ENCODE results near the gene RPS6KA2. TPM values are rescaled to one million over a fixed set of nuclear protein-coding genes. Genes with fewer than 3 reads are reported as not detected.

RPS6KA2 gene
- total and polyA plus RNA-seq, 2 donors (not counting 3 experiments of a cell fraction or from before 2014, with no cell fraction given) = 54.5 to 75.8 TPM

- H3K36me3 ChIP-seq (ENCODE audit: control insufficient read depth in 2 of 2, extremely low read depth in 1 of 2, insufficient read depth in 2 of 2, low read length in 2 of 2) = no peaks in the 10 kb centered on the region
- H3K9me1 ChIP-seq (replicated peaks; ENCODE audit: control insufficient read depth, extremely low read depth, insufficient read depth, low read length) = no peaks in the 10 kb centered on the region
- dilution Hi-C loops (cut with MboI; ENCODE audit: extremely low pct_ligation_motif_present, low sequenced_read_pairs) = no loop called here
- H3K9ac ChIP-seq (replicated peaks; ENCODE audit: extremely low read depth, insufficient read depth, low read length) = no peak overlapping the region
- BruUV-seq (replicated peaks) = TSS peak; percentile 16
- H4K20me1 ChIP-seq (replicated peaks; ENCODE audit: control insufficient read depth, extremely low read depth, insufficient read depth, low read length) = no peaks in the 10 kb centered on the region
- H3K79me2 ChIP-seq (ENCODE audit: control insufficient read depth, insufficient read depth, low read length) = no peaks in the 10 kb centered on the region
- peak overlapping the region in 1 of 3 experiments; percentile 45 for H3K4me3 ChIP-seq (replicated peaks in 1 of 3; ENCODE audit: insufficient read depth in 1 of 3, low read depth in 1 of 3, low read length in 3 of 3)
- H3K9me3 ChIP-seq (replicated peaks; ENCODE audit: control insufficient read depth, insufficient read depth, low read length) = no peaks in the 10 kb centered on the region
- POLR2A ChIA-PET = no interaction called here
- CTCF ChIA-PET = interaction anchor here (0.6 to 3.3 kb wide), 20 partner anchors 10 to 105 kb away, joined by 3 to 25 read pairs (median 4); partner anchors contain the start of gene SFT2D1
- H3K4me2 ChIP-seq (ENCODE audit: insufficient read depth, low read length) = peak overlapping the region; percentile 55
- TF ChIP-seq EZH2 (IDR thresholded peaks at IDR 0.05; ENCODE audit: borderline replicate concordance, low read depth, low read length, severe bottlenecking) (no peak), MYC (IDR thresholded peaks at IDR 0.05; ENCODE audit: low read depth, low read length) (no peak), CTCF (IDR thresholded peaks at IDR 0.05; ENCODE audit: extremely low read depth in 1 of 2, insufficient read depth in 1 of 2, low read depth in 1 of 2, low read length in 2 of 2) (no peak), MAX (IDR thresholded peaks at IDR 0.05; ENCODE audit: insufficient read depth, insufficient read length) (no peak), GATA2 (IDR thresholded peaks at IDR 0.05; ENCODE audit: insufficient read depth, insufficient read length, low read depth, low read length) (no peak), POLR2AphosphoS5 (IDR thresholded peaks at IDR 0.05; ENCODE audit: insufficient read depth, low read depth, low read length) (no peak), JUN (IDR thresholded peaks at IDR 0.05; ENCODE audit: borderline replicate concordance, insufficient read depth, insufficient read length, low read depth) (no peak), POLR2A (IDR thresholded peaks at IDR 0.05; ENCODE audit: low read depth, low read length) (no peak), FOS (IDR thresholded peaks at IDR 0.05; ENCODE audit: borderline replicate concordance, insufficient read depth, low read length) (no peak)
- FAIRE-seq (peak; percentile 28), DNase-seq (ENCODE audit: low read depth, low spot score) (no peak)
- no peak overlapping the region for H3K27ac ChIP-seq (ENCODE audit: insufficient read depth, low read depth, low read length)
- no peaks in the 10 kb centered on the region for H3K27me3 ChIP-seq (ENCODE audit: control insufficient read depth in 2 of 2, insufficient read depth in 2 of 2, low read length in 2 of 2)
- intact Hi-C loops (cut with micrococcal nuclease) = no loop called here
- peaks cover 4% of the 10 kb centered on the region for H3K4me1 ChIP-seq (ENCODE audit: control insufficient read depth, extremely low read depth, insufficient read depth, low read length)
- H2AFZ ChIP-seq (ENCODE audit: low read depth, low read length) = no peak overlapping the region
Observed at GRCh38 chr6:166381381-166381732, 245.7 kb downstream of the RPS6KA2 start.

Data from endothelial cell of umbilical vein (primary cell).